K562 (cell line): Measurements from ENCODE around the gene OR2D2. TPM values are rescaled to one million over a fixed set of nuclear protein-coding genes. Genes with fewer than 3 reads are reported as not detected.

Experiments used
- ARID3A ChIP-seq: IDR thresholded peaks from 2 replicates; pipeline ENCODE4 v1.6.1; 2012; ENCODE audit warnings: low read depth, low read length, improper control_type of control experiment, borderline replicate concordance
- CCNT2 ChIP-seq: IDR thresholded peaks from 2 replicates; pipeline ENCODE4 v1.6.1; 2011; ENCODE audit warnings: borderline replicate concordance, low read depth, mild to moderate bottlenecking, moderate library complexity, mixed read lengths, low read length; ENCODE audit not compliant: insufficient read length; ENCODE audit errors: extremely low read depth
- CTCFL ChIP-seq: IDR thresholded peaks from 2 replicates; pipeline ENCODE4 v1.6.1; 2011; ENCODE audit warnings: borderline replicate concordance, low read depth, mild to moderate bottlenecking, moderate library complexity, low read length; ENCODE audit not compliant: insufficient read depth, poor library complexity, severe bottlenecking
- EGR1 ChIP-seq: fragments of 450-650 bp; conservative IDR thresholded peaks from 2 replicates; pipeline ENCODE4 v1.6.1; 2017; ENCODE audit warnings: mild to moderate bottlenecking
- JUND ChIP-seq, 2 experiments: IDR thresholded peaks; 2 replicates in 1 of 2; 3 replicates in 1 of 2; pipeline ENCODE4 v1.6.1; 2011; ENCODE audit warnings: borderline replicate concordance in 2 of 2, low read depth in 2 of 2, low read length in 2 of 2, improper control_type of control experiment in 1 of 2, missing biosample characterization in 1 of 2, missing genetic modification characterization in 1 of 2, missing genetic modification reagents in 1 of 2
- KAT7 ChIP-seq: sonication (generic); formaldehyde crosslinking; IDR thresholded peaks from 2 replicates; pipeline ENCODE4 v1.8.0; 2022; ENCODE audit warnings: missing genetic modification reagents, mild to moderate bottlenecking, borderline replicate concordance
- MTF1 ChIP-seq: fragments of 250-450 bp; sonication (Bioruptor Pico); IDR thresholded peaks from 2 replicates; pipeline ENCODE4 v1.9.0; 2021; ENCODE audit warnings: moderate library complexity, mild to moderate bottlenecking, inconsistent platforms, borderline replicate concordance
- NR3C1 ChIP-seq: sonication (generic); formaldehyde crosslinking; IDR thresholded peaks from 2 replicates; pipeline ENCODE4 v1.8.1; 2022; ENCODE audit warnings: missing genetic modification reagents
- POLR2AphosphoS2 ChIP-seq: IDR thresholded peaks from 2 replicates; pipeline ENCODE4 v1.6.1; 2012; ENCODE audit warnings: low read length, improper control_type of control experiment
- POLR2AphosphoS5 ChIP-seq: IDR thresholded peaks from 2 replicates; pipeline ENCODE4 v1.6.1; 2011; ENCODE audit warnings: mild to moderate bottlenecking, low read depth, low read length, moderate library complexity; ENCODE audit not compliant: control insufficient read depth, insufficient read depth
- RFX5 ChIP-seq: IDR thresholded peaks from 2 replicates; pipeline ENCODE4 v1.6.1; 2011; ENCODE audit warnings: low read depth, mild to moderate bottlenecking, improper control_type of control experiment, low read length
- SRSF7 ChIP-seq: fragments of 200-400 bp; formaldehyde crosslinking; optimal IDR thresholded peaks from 2 replicates; pipeline ENCODE3; 2017; ENCODE audit warnings: mild to moderate bottlenecking, low read depth, low read length
- USF2 ChIP-seq: sonication (generic); formaldehyde crosslinking; IDR thresholded peaks from 2 replicates; pipeline ENCODE4 v1.5.0; 2020; ENCODE audit warnings: missing genetic modification reagents
- YBX1 ChIP-seq: fragments of 450-650 bp; IDR thresholded peaks from 2 replicates; pipeline ENCODE4 v1.7.1; 2016; ENCODE audit warnings: mild to moderate bottlenecking
- ZEB2 ChIP-seq: fragments of 450-650 bp; IDR thresholded peaks from 2 replicates; pipeline ENCODE4 v1.6.1; 2016
- ZFP36 ChIP-seq: fragments of 150-350 bp; IDR thresholded peaks from 2 replicates; pipeline ENCODE4 v1.6.1; 2018; ENCODE audit warnings: low read length, low read depth; ENCODE audit not compliant: partially characterized antibody
- ZFP91 ChIP-seq: sonication (generic); formaldehyde crosslinking; IDR thresholded peaks from 2 replicates; pipeline ENCODE4 v1.8.0; 2022; ENCODE audit warnings: mild to moderate bottlenecking, missing genetic modification reagents
- ZNF740 ChIP-seq, 3 experiments: fragments of 200-800 bp in 1 of 3; sonication (Bioruptor generic) in 1 of 3; sonication (generic) in 1 of 3; formaldehyde crosslinking in 1 of 3; IDR thresholded peaks; 2 replicates each; pipeline versions ENCODE4 v1.6.1 to v1.8.0; 2016 to 2022; ENCODE audit warnings: mild to moderate bottlenecking in 2 of 3, missing compliant biosample characterization in 2 of 3, missing genetic modification characterization in 2 of 3, missing genetic modification reagents in 1 of 3
- polyA plus RNA-seq, 8 experiments: library from polyadenylated mRNA; depleted of rRNA in 4 of 8; stranded (reverse) in 5 of 8; unstranded in 3 of 8; fragments of >200 nt; fragmentation: Nextera tagmentation in 2 of 8; fragmentation: Illumina TruSeq in 1 of 8; extraction: Ambion mirVana in 2 of 8; extraction: Trizol in 1 of 8; gene quantifications; 2 replicates each; pipeline versions ENCODE4 v1.2.1 to v1.2.3, GENCODE V29; 2011 to 2014; ENCODE audit warnings: inconsistent platforms in 1 of 8, missing spikeins in 1 of 8
- total RNA-seq, 7 experiments: library from RNA; depleted of rRNA in 6 of 7; stranded (reverse); fragments of >200 nt in 6 of 7; fragmentation: Illumina TruSeq in 2 of 7; extraction: Trizol in 2 of 7; gene quantifications; 2 replicates each; pipeline versions ENCODE4 v1.2.1 to v1.2.3, GENCODE V29; 2011 to 2021; ENCODE audit warnings: low replicate concordance in 1 of 7

Gene OR2D2
- total and polyA plus RNA-seq, 9 of the 15 experiments (the other 6 are each of a cell fraction or from before 2014, with no cell fraction given) = 0.10 to 1.0 (median 0.57) TPM; not detected in 2

- TF ChIP-seq CTCFL (no peak), RFX5 (no peak), ZEB2 (no peak; the same call in 1 of the 2 replicates), USF2 (CRISPR knock-in tag) (no peak), SRSF7 (no peak), YBX1 (no peak), KAT7 (CRISPR knock-in tag) (peak; percentile 78; the same call in 1 of the 2 replicates), EGR1 (peak; percentile 80), ZFP36 (no peak), MTF1 (no peak), CCNT2 (peak; percentile 42), ZNF740 (CRISPR knock-in tag; IDR thresholded peaks at IDR 0.05) (no peak), ZNF740 (tag; IDR thresholded peaks at IDR 0.05) (no peak), NR3C1 (CRISPR knock-in tag) (no peak), ZFP91 (CRISPR knock-in tag) (no peak), POLR2AphosphoS2 (no peak), JUND (IDR thresholded peaks at IDR 0.05; ENCODE audit: borderline replicate concordance, low read depth, low read length) (peak; percentile 76), JUND (tag; IDR thresholded peaks at IDR 0.05; ENCODE audit: borderline replicate concordance, low read depth, low read length) (peak; percentile 44; the same call in 2 of the 3 replicates), ARID3A (no peak), POLR2AphosphoS5 (peak; percentile 31)
These were observed 34.1 kb upstream of the OR2D2 start, which contains the start of gene ZNF215 (continued) for GRCh38 chr11:6926208-6927029.
